B cell (primary cell): ENCODE results near the gene NOL9. TPM values are rescaled to one million over a fixed set of nuclear protein-coding genes. Genes with fewer than 3 reads are reported as not detected.

Source experiments
- ATAC-seq: fragments of 200-7000 bp; cut with Tn5 transposase; one replicate; pipeline ENCODE4 v1.10.0; 2021; ENCODE audit warnings: low read depth, mild to moderate bottlenecking, moderate number of reproducible peaks, moderate library complexity
- CTCF ChIA-PET: fragments of 350-600 bp; sonication (Branson Sonifier 250); formaldehyde crosslinking; loops from one replicate; lab custom pipeline; 2021; ENCODE audit warnings: antibody characterized with exemption, inconsistent platforms; lab: Charles Lee
- POLR2A ChIA-PET: fragments of 350-600 bp; sonication (Branson Sonifier 250); formaldehyde crosslinking; loops from one replicate; lab custom pipeline; 2021; ENCODE audit warnings: antibody characterized with exemption; lab: Charles Lee
- DNase-seq: peaks from one replicate; pipeline ENCODE4 v3.0.0; 2013
- H2AFZ ChIP-seq: 2 replicates; pipeline ENCODE4 v1.6.1; 2012; ENCODE audit warnings: mild to moderate bottlenecking, low read depth, low read length; ENCODE audit not compliant: insufficient read depth, poor library complexity, severe bottlenecking
- H3K27ac ChIP-seq, 2 donors: 1 replicate in 1 of 2; 2 replicates in 1 of 2; pipeline ENCODE4 v1.5.1; 2012 to 2013; ENCODE audit warnings: low read length in 2 of 2, mild to moderate bottlenecking in 2 of 2, moderate library complexity in 1 of 2
- H3K27me3 ChIP-seq, 4 experiments: fragments of 200-600 bp in 1 of 4; sonication (generic) in 1 of 4; replicated peaks in 1 of 4; 1 replicate in 2 of 4; 2 replicates in 2 of 4; pipeline versions ENCODE4 v1.6.1 to v1.7.0; 2013 to 2016; ENCODE audit warnings: low read length in 3 of 4, mild to moderate bottlenecking in 2 of 4, mixed read lengths in 1 of 4, moderate library complexity in 1 of 4; ENCODE audit not compliant: insufficient read depth in 4 of 4, control insufficient read depth in 3 of 4; ENCODE audit errors: control extremely low read depth in 1 of 4
- H3K36me3 ChIP-seq, 2 experiments: replicated peaks in 1 of 2; 1 replicate in 1 of 2; 2 replicates in 1 of 2; pipeline versions ENCODE4 v1.6.1 to v1.7.1; 2013; ENCODE audit warnings: low read length in 1 of 2; ENCODE audit not compliant: insufficient read depth in 2 of 2, control insufficient read depth in 1 of 2; ENCODE audit errors: control extremely low read depth in 1 of 2, extremely low read depth in 1 of 2
- H3K4me1 ChIP-seq, 2 donors: fragments of 200-600 bp in 1 of 2; sonication (generic) in 1 of 2; 1 replicate in 1 of 2; 2 replicates in 1 of 2; pipeline versions ENCODE4 v1.5.1 to v1.6.1; 2013 to 2017; ENCODE audit warnings: low read length in 2 of 2; ENCODE audit not compliant: control insufficient read depth in 2 of 2, insufficient read depth in 2 of 2
- H3K4me2 ChIP-seq: replicated peaks from 2 replicates; pipeline ENCODE3; 2012; ENCODE audit warnings: mild to moderate bottlenecking, low read depth, low read length; ENCODE audit not compliant: poor library complexity, severe bottlenecking
- H3K4me3 ChIP-seq, 5 experiments: fragments of 200-600 bp in 1 of 5; sonication (generic) in 1 of 5; 1 replicate in 3 of 5; 2 replicates in 2 of 5; pipeline versions ENCODE4 v1.5.1 to v1.7.0; 2011 to 2016; ENCODE audit warnings: low read length in 4 of 5, mild to moderate bottlenecking in 4 of 5, low read depth in 2 of 5, control low read depth in 1 of 5, moderate library complexity in 1 of 5; ENCODE audit not compliant: insufficient read depth in 1 of 5; ENCODE audit errors: control extremely low read depth in 1 of 5, extremely low read depth in 1 of 5
- H3K79me2 ChIP-seq: fragments of 200-600 bp; sonication (generic); one replicate; pipeline ENCODE4 v1.6.0; 2016; ENCODE audit warnings: low read length; ENCODE audit not compliant: control insufficient read depth, insufficient read depth
- H3K9ac ChIP-seq: fragments of 200-600 bp; sonication (generic); 2 replicates; pipeline ENCODE4 v1.6.1; 2017; ENCODE audit warnings: mild to moderate bottlenecking, low read length, moderate library complexity
- H3K9me3 ChIP-seq, 3 donors: one replicate each; pipeline versions ENCODE4 v1.6.1 to v1.7.1; 2013; ENCODE audit warnings: low read length in 2 of 3; ENCODE audit not compliant: control insufficient read depth in 2 of 3, insufficient read depth in 1 of 3; ENCODE audit errors: control extremely low read depth in 1 of 3
- H4K20me1 ChIP-seq: 2 replicates; pipeline ENCODE4 v1.6.0; 2012; ENCODE audit warnings: mild to moderate bottlenecking, low read length; ENCODE audit not compliant: insufficient read depth, control insufficient read depth, poor library complexity, severe bottlenecking
- H3K27ac Mint-ChIP-seq: one replicate; pipeline ENCODE4 v1.8.0; 2021; ENCODE audit warnings: mixed read lengths
- H3K27me3 Mint-ChIP-seq: one replicate; pipeline ENCODE4 v1.8.0; 2021; ENCODE audit warnings: mixed read lengths
- H3K4me1 Mint-ChIP-seq: one replicate; pipeline ENCODE4 v1.8.0; 2021; ENCODE audit warnings: mixed read lengths
- H3K4me3 Mint-ChIP-seq: one replicate; pipeline ENCODE4 v1.8.0; 2021; ENCODE audit warnings: mixed read lengths
- H3K9me3 Mint-ChIP-seq: one replicate; pipeline ENCODE4 v1.8.0; 2022; ENCODE audit warnings: mixed read lengths; ENCODE audit not compliant: insufficient read depth
- EZH2 ChIP-seq: IDR thresholded peaks from 2 replicates; pipeline ENCODE4 v1.6.1; 2012; ENCODE audit warnings: borderline replicate concordance, low read depth, mild to moderate bottlenecking, moderate library complexity, low read length; ENCODE audit not compliant: insufficient read depth, poor library complexity, severe bottlenecking
- WGBS: methylation state at CpG from one replicate; pipeline ENCODE4 v1.1.5; 2013; ENCODE audit warnings: missing lambda C conversion rate; ENCODE audit not compliant: insufficient coverage; 5-methylcytosine and 5-hydroxymethylcytosine counted together
- intact Hi-C: fragments of 100-400 bp; cut with micrococcal nuclease; formaldehyde crosslinking; loops from one replicate; pipeline ENCODE4 v1.10.0; 2022
- polyA plus RNA-seq: library from polyadenylated mRNA; depleted of rRNA; stranded (reverse); fragments of >200 nt; gene quantifications from 2 replicates; pipeline ENCODE4 v1.2.3, GENCODE V29; 2012
- total RNA-seq, 2 donors: library from RNA; stranded (reverse); fragments of 120-200 nt in 1 of 2; gene quantifications; 1 replicate in 1 of 2; 2 replicates in 1 of 2; pipeline versions ENCODE4 v1.2.3 to v1.2.4, GENCODE V29; 2013 to 2022
- TF ChIP-seq, protein P1 (sequence below): fragments of 200-600 bp; IDR thresholded peaks from one replicate; pipeline ENCODE4 v1.8.0; 2022; ENCODE audit warnings: antibody characterized with exemption, mild to moderate bottlenecking

Gene NOL9
- total and polyA plus RNA-seq, 2 donors (not counting 1 experiment from before 2014, with no cell fraction given): 23.8 to 49.5 TPM

- H3K9ac ChIP-seq: no peak overlapping the region
- H3K79me2 ChIP-seq: no peaks in the 10 kb centered on the region
- no peak overlapping the region for H3K27ac ChIP-seq
- 93% methylated on average over 9 of the region's 9 CpGs for WGBS
- no peak overlapping the region for H3K27ac Mint-ChIP-seq
- DNase-seq: no peak
- intact Hi-C loops: no loop called here
- no peaks in the 10 kb centered on the region for H3K9me3 Mint-ChIP-seq
- H4K20me1 ChIP-seq: no peaks in the 10 kb centered on the region
- H3K4me2 ChIP-seq: no peak overlapping the region
- TF ChIP-seq EZH2: no peak
- TF ChIP-seq, protein P1, sequence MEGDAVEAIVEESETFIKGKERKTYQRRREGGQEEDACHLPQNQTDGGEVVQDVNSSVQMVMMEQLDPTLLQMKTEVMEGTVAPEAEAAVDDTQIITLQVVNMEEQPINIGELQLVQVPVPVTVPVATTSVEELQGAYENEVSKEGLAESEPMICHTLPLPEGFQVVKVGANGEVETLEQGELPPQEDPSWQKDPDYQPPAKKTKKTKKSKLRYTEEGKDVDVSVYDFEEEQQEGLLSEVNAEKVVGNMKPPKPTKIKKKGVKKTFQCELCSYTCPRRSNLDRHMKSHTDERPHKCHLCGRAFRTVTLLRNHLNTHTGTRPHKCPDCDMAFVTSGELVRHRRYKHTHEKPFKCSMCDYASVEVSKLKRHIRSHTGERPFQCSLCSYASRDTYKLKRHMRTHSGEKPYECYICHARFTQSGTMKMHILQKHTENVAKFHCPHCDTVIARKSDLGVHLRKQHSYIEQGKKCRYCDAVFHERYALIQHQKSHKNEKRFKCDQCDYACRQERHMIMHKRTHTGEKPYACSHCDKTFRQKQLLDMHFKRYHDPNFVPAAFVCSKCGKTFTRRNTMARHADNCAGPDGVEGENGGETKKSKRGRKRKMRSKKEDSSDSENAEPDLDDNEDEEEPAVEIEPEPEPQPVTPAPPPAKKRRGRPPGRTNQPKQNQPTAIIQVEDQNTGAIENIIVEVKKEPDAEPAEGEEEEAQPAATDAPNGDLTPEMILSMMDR: no peak
- ATAC-seq: no peak
- no peaks in the 10 kb centered on the region for H3K4me1 Mint-ChIP-seq
- H3K36me3 ChIP-seq: no peaks in the 10 kb centered on the region
- no peak overlapping the region for H3K4me3 Mint-ChIP-seq
- no peaks in the 10 kb centered on the region for H3K9me3 ChIP-seq
- no peaks in the 10 kb centered on the region for H3K27me3 Mint-ChIP-seq
- no peaks in the 10 kb centered on the region for H3K27me3 ChIP-seq
- H3K4me1 ChIP-seq: peaks cover 0 to 10% of the 10 kb centered on the region in 2 donors
- H3K4me3 ChIP-seq: no peak overlapping the region
- ChIA-PET CTCF (interaction anchor here (2.0 kb wide), 1 partner anchor 10 kb away, joined by 8 read pairs; no protein-coding TSS in a partner anchor), POLR2A (no interaction called here)
- H2AFZ ChIP-seq: no peak overlapping the region
Measured at GRCh38 chr1:6513320-6513801, 41.0 kb downstream of the NOL9 start.

GRCh38 chr1:6512908-6513280, 41.4 kb downstream of the NOL9 start:
- 85% methylated on average over 8 of the region's 8 CpGs for WGBS
- DNase-seq: no peak

More at GRCh38 chr1:6512908-6513280, 41.4 kb downstream of the NOL9 start:
- H3K4me3 ChIP-seq: no peak overlapping the region
- H2AFZ ChIP-seq: no peak overlapping the region
- Mint-ChIP-seq H3K4me3 (no peak overlapping the region), H3K4me1 (no peaks in the 10 kb centered on the region), H3K27ac (no peak overlapping the region), H3K9me3 (no peaks in the 10 kb centered on the region), H3K27me3 (no peaks in the 10 kb centered on the region)
- H4K20me1 ChIP-seq: no peaks in the 10 kb centered on the region
- intact Hi-C loops: no loop called here
- no peak overlapping the region for H3K27ac ChIP-seq
- TF ChIP-seq EZH2: no peak
- TF ChIP-seq, protein P1: no peak
- no peak overlapping the region for H3K9ac ChIP-seq
- H3K36me3 ChIP-seq: no peaks in the 10 kb centered on the region
- ATAC-seq: no peak
- no peaks in the 10 kb centered on the region for H3K9me3 ChIP-seq
- POLR2A ChIA-PET: no interaction called here
- H3K4me1 ChIP-seq: peaks cover 0 to 10% of the 10 kb centered on the region in 2 donors
- no peak overlapping the region for H3K4me2 ChIP-seq
- CTCF ChIA-PET: interaction anchor here (2.0 kb wide), 1 partner anchor 10 kb away, joined by 8 read pairs; no protein-coding TSS in a partner anchor
- no peaks in the 10 kb centered on the region for H3K27me3 ChIP-seq
- H3K79me2 ChIP-seq: no peaks in the 10 kb centered on the region
